GM12878 (cell line): ENCODE measurements around the gene DNAJC15. TPM values are rescaled to one million over a fixed set of nuclear protein-coding genes. Genes with fewer than 3 reads are reported as not detected.

Experiments
- ATAC-seq: fragments of 200-7000 bp; cut with Tn5 transposase; 3 replicates; pipeline ENCODE4 v1.9.1; 2020; ENCODE audit warnings: mild to moderate bottlenecking, moderate library complexity
- BruUV-seq: library from RNA; stranded (reverse); fragments of 400-500 nt; replicated peaks from 2 replicates; lab custom pipeline; 2021; lab: Mats Ljungman, UMichigan
- CTCF ChIA-PET: fragments of 300-600 bp; sonication (Branson Sonifier 250); formaldehyde crosslinking; extraction: SDS; loops from one replicate; lab custom pipeline; 2021; ENCODE audit warnings: inconsistent platforms; lab: Yijun Ruan, JAX
- POLR2A ChIA-PET: fragments of 350-600 bp; formaldehyde crosslinking; extraction: SDS; loops from one replicate; lab custom pipeline; 2021; ENCODE audit warnings: inconsistent platforms; lab: Charles Lee
- RAD21 ChIA-PET: fragments of 300-600 bp; sonication (Branson Sonifier 250); formaldehyde crosslinking; loops from one replicate; lab custom pipeline; 2023; ENCODE audit warnings: antibody characterized with exemption; ENCODE audit not compliant: unreplicated experiment; lab: Charles Lee
- SMC1A ChIA-PET: fragments of 300-600 bp; sonication (Branson Sonifier 250); formaldehyde crosslinking; loops from one replicate; lab custom pipeline; 2023; ENCODE audit not compliant: unreplicated experiment, uncharacterized antibody; lab: Charles Lee
- DNase-seq: peaks from one replicate; pipeline ENCODE4 v3.0.0-alpha.2; 2011; ENCODE audit warnings: low read depth, low spot score
- FAIRE-seq: peaks from 3 replicates; lab custom pipeline; 2011; peaks lifted over from hg19 to GRCh38; lab: Jason Lieb, UNC
- H2AFZ ChIP-seq: 2 replicates; pipeline ENCODE4 v1.6.0; 2011; ENCODE audit warnings: low read depth, low read length, control low read depth; ENCODE audit not compliant: control insufficient read depth
- H3K27ac ChIP-seq: 2 replicates; pipeline ENCODE4 v1.5.1; 2011; ENCODE audit warnings: control low read depth; ENCODE audit not compliant: control insufficient read depth, insufficient read depth
- H3K27me3 ChIP-seq, 2 experiments: replicated peaks in 1 of 2; 2 replicates each; pipeline versions ENCODE4 v1.6.0 to v1.6.1; 2011; ENCODE audit warnings: low read length in 1 of 2; ENCODE audit not compliant: control insufficient read depth in 2 of 2, insufficient read depth in 2 of 2
- H3K36me3 ChIP-seq, 2 experiments: 2 replicates each; pipeline ENCODE4 v1.5.1; 2011; ENCODE audit warnings: low read length in 1 of 2; ENCODE audit not compliant: control insufficient read depth in 2 of 2, insufficient read depth in 2 of 2
- H3K4me1 ChIP-seq: 2 replicates; pipeline ENCODE4 v1.6.1; 2011; ENCODE audit warnings: mild to moderate bottlenecking, low read length, moderate library complexity, mixed read lengths; ENCODE audit not compliant: control insufficient read depth, insufficient read depth
- H3K4me2 ChIP-seq: 2 replicates; pipeline ENCODE4 v1.6.0; 2011; ENCODE audit warnings: control low read depth; ENCODE audit not compliant: control insufficient read depth, insufficient read depth
- H3K4me3 ChIP-seq: fragments of 200-600 bp; sonication (generic); 2 replicates; pipeline ENCODE4 v1.5.1; 2016
- H3K79me2 ChIP-seq: 2 replicates; pipeline ENCODE4 v1.6.0; 2011; ENCODE audit warnings: low read length; ENCODE audit not compliant: control insufficient read depth, insufficient read depth
- H3K9ac ChIP-seq: 2 replicates; pipeline ENCODE4 v1.8.0; 2011; ENCODE audit warnings: low read length, control low read depth, mixed read lengths; ENCODE audit not compliant: control insufficient read depth, insufficient read depth
- H3K9me3 ChIP-seq: replicated peaks from 3 replicates; pipeline ENCODE4 v1.5.1; 2011; ENCODE audit warnings: mild to moderate bottlenecking, low read length; ENCODE audit not compliant: control insufficient read depth, insufficient read depth
- H4K20me1 ChIP-seq: 2 replicates; pipeline ENCODE4 v1.6.0; 2011; ENCODE audit not compliant: control insufficient read depth, insufficient read depth
- PML ChIP-seq: IDR thresholded peaks from 2 replicates; pipeline ENCODE4 v1.6.1; 2012; ENCODE audit warnings: low read length, inconsistent platforms
- SPI1 ChIP-seq: IDR thresholded peaks from 2 replicates; pipeline ENCODE4 v1.6.1; 2011; ENCODE audit warnings: low read depth, mild to moderate bottlenecking, low read length, moderate library complexity, borderline replicate concordance; ENCODE audit not compliant: insufficient read depth
- TCF12 ChIP-seq: IDR thresholded peaks from 2 replicates; pipeline ENCODE4 v1.6.1; 2011; ENCODE audit warnings: low read depth, mild to moderate bottlenecking, low read length
- WGBS: methylation state at CpG from one replicate; pipeline ENCODE4 v1.1.6; 2016; ENCODE audit warnings: low lambda C conversion rate; ENCODE audit not compliant: insufficient replicate concordance, insufficient coverage; ENCODE audit errors: missing lambda C conversion rate; 5-methylcytosine and 5-hydroxymethylcytosine counted together
- in situ Hi-C: fragments of 300-500 bp; cut with MboI; formaldehyde crosslinking; loops from 9 replicates; pipeline ENCODE4 v1.14.3; 2018; ENCODE audit warnings: mixed read lengths
- intact Hi-C: fragments of 100-400 bp; cut with micrococcal nuclease; formaldehyde crosslinking; loops from one replicate; pipeline ENCODE4 v1.14.2; 2022; ENCODE audit not compliant: unreplicated experiment
- polyA plus RNA-seq, 11 experiments: library from polyadenylated mRNA; depleted of rRNA in 4 of 11; unstranded in 6 of 11; stranded (reverse) in 5 of 11; fragments of >200 nt; fragmentation: Nextera tagmentation in 4 of 11; fragmentation: Illumina TruSeq in 1 of 11; extraction: Ambion mirVana in 4 of 11; extraction: Trizol in 1 of 11; gene quantifications; 1 replicate in 1 of 11; 2 replicates in 10 of 11; pipeline versions ENCODE4 v1.2.1 to v1.2.3, GENCODE V29; 2011 to 2016; ENCODE audit warnings: inconsistent platforms in 2 of 11, missing spikeins in 2 of 11, low read depth in 1 of 11
- total RNA-seq, 4 experiments: library from RNA; depleted of rRNA in 3 of 4; stranded (reverse); fragments of >200 nt in 3 of 4; fragmentation: Illumina TruSeq in 1 of 4; extraction: Trizol in 1 of 4; gene quantifications; 2 replicates each; pipeline versions ENCODE4 v1.2.1 to v1.2.3, GENCODE V29; 2013 to 2021
- TF ChIP-seq, protein P1 (sequence below): IDR thresholded peaks from 2 replicates; pipeline ENCODE4 v1.6.1; 2012; ENCODE audit warnings: low read depth, low read length, improper control_type of control experiment

The DNAJC15 gene
- total and polyA plus RNA-seq, 10 of the 15 experiments (the other 5 are each of a cell fraction or from before 2014, with no cell fraction given), result 13.1 to 104 (median 54.4) TPM

DNA sequence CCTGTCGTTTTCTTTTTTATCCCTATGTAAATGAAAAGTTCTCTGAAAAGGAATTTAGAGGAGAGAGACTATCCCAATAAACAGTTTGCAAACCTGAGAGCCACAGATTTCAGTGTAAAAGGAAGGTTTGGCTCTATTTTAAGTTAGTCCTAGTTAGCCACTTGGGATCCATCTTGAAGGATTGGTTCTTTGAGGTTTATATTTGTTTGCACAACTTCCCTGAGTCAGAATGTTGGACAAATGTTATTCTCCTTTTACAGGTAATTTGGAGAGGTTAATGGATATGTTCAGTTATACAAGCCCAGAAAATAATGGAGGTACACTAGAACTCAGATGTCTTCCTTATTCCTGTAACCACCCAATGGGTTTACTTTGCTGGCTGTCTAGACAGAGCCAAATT, 2.6 kb upstream of the DNAJC15 start:
- RAD21 ChIA-PET, result interaction anchor here (3.5 to 5.2 kb wide), 2 partner anchors 23 to 28 kb away, joined by 22 to 33 read pairs; partner anchors contain the start of gene EPSTI1
- Histone ChIP-seq H2AFZ (no peak overlapping the region), H3K4me1 (peaks cover 3% of the 10 kb centered on the region), H3K4me2 (no peak overlapping the region), H3K9ac (no peak overlapping the region), H3K4me3 (no peak overlapping the region), H3K36me3 (no peaks in the 10 kb centered on the region), H3K79me2 (peaks cover 20% of the 10 kb centered on the region), H3K27ac (no peak overlapping the region), H3K9me3 (no peaks in the 10 kb centered on the region), H4K20me1 (no peaks in the 10 kb centered on the region), H3K27me3 (no peaks in the 10 kb centered on the region)
- DNase-seq (no peak), FAIRE-seq (no peak), ATAC-seq (no peak)
- in situ Hi-C loops (no loop called here), intact Hi-C loops (no loop called here)
- CTCF ChIA-PET, result interaction anchor here (1.2 kb wide), 1 partner anchor 56 kb away, joined by 3 read pairs; no protein-coding TSS in a partner anchor
- no TSS peak for BruUV-seq
- POLR2A ChIA-PET, result interaction anchor here (1.4 to 5.5 kb wide), 2 partner anchors 23 to 30 kb away, joined by 4 to 49 read pairs; partner anchors contain the start of gene EPSTI1
- SMC1A ChIA-PET, result interaction anchor here (0.6 to 11.8 kb wide), 4 partner anchors 23 to 55 kb away, joined by 3 to 150 read pairs (median 17); partner anchors contain the start of gene EPSTI1
- WGBS, result 0% methylated on average over 1 of the region's 1 CpG
- no peak for TF ChIP-seq PML
- TF ChIP-seq SPI1, result no peak
- TF ChIP-seq TCF12, result no peak

DNA sequence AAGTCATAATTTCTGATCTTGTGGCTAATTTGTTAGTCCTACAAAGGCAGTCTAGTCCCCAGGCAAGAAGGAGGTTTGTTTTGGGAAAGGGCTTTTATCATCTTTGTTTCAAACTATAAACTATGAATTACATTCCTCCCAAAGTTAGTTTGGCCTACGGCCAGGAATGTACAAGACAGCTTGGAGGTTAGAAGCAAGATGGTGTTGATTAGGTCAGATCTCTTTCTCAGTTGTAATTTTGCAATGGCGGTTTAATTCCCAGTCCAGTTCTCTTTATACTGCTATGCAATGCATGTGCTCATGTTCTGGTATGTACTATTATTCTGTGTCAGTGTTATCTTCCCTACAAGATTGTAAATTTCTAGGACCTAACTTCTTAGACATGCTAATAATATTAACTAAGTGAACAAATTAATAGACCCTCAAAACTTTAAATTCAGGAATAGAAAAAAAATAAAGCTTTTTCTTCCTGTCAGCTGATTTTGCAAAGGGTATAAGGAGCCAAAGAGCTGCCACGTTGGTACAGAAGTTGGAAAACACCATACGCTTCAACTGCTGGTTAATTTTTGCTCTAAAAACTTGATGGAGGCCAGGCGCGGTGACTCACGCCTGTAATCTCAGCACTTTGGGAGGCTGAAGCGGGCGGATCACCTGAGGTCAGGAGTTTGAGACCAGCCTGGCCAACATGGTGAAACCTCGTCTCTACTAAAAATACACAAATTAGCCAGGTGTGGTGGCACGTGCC, 1.3 kb upstream of the DNAJC15 start:
- no peak overlapping the region for H3K9ac ChIP-seq
- ChIA-PET RAD21 (interaction anchor here (1.0 to 5.2 kb wide), 8 partner anchors 23 to 110 kb away, joined by 3 to 33 read pairs (median 6); partner anchors contain the start of gene EPSTI1), SMC1A (interaction anchor here (1.0 to 11.8 kb wide), 11 partner anchors 8 to 145 kb away, joined by 3 to 150 read pairs (median 5); partner anchors contain the start of gene EPSTI1), CTCF (interaction anchor here (0.6 to 3.2 kb wide), 9 partner anchors 8 to 110 kb away, joined by 3 to 17 read pairs (median 3); no protein-coding TSS in a partner anchor), POLR2A (interaction anchor here (1.1 to 5.5 kb wide), 3 partner anchors 25 to 32 kb away, joined by 3 to 49 read pairs (median 4); partner anchors contain the start of gene EPSTI1)
- TF ChIP-seq, protein P1, sequence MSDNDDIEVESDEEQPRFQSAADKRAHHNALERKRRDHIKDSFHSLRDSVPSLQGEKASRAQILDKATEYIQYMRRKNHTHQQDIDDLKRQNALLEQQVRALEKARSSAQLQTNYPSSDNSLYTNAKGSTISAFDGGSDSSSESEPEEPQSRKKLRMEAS, result no peak
- ATAC-seq (no peak), DNase-seq (no peak), FAIRE-seq (no peak)
- WGBS, result 93% methylated on average over 11 of the region's 11 CpGs
- H3K36me3 ChIP-seq, result no peaks in the 10 kb centered on the region
- no peak overlapping the region for H2AFZ ChIP-seq
- in situ Hi-C loops, result no loop called here
- H3K4me3 ChIP-seq, result no peak overlapping the region
- H3K27me3 ChIP-seq, result no peaks in the 10 kb centered on the region
- intact Hi-C loops, result no loop called here
- H3K9me3 ChIP-seq, result no peaks in the 10 kb centered on the region
- no peaks in the 10 kb centered on the region for H4K20me1 ChIP-seq
- H3K79me2 ChIP-seq, result peaks cover 29% of the 10 kb centered on the region
- H3K27ac ChIP-seq, result no peak overlapping the region
- BruUV-seq, result no TSS peak
- no peak overlapping the region for H3K4me2 ChIP-seq
- peaks cover 6% of the 10 kb centered on the region for H3K4me1 ChIP-seq
